Activated naive CD4-positive, alpha-beta T cell treated with anti-CD3 and anti-CD28 coated beads, Interleukin-2, amount 50 U/mL, for 24 hours (primary cell): ENCODE data around the gene C11orf98.
"Not testable (repeated sequence)": the region's sequence is repeated elsewhere in the genome, so short reads cannot be mapped to it uniquely, and the experiment has no call there.

ENCODE experiments used
- H3K27ac Mint-ChIP-seq: one replicate; pipeline ENCODE4 v1.8.0; 2021; ENCODE audit warnings: mild to moderate bottlenecking, mixed read lengths
- H3K27me3 Mint-ChIP-seq: one replicate; pipeline ENCODE4 v1.8.0; 2021; ENCODE audit warnings: mixed read lengths
- H3K36me3 Mint-ChIP-seq: one replicate; pipeline ENCODE4 v1.8.0; 2021; ENCODE audit warnings: mixed read lengths
- H3K4me1 Mint-ChIP-seq: one replicate; pipeline ENCODE4 v1.8.0; 2021; ENCODE audit warnings: mixed read lengths
- H3K4me3 Mint-ChIP-seq: one replicate; pipeline ENCODE4 v1.8.0; 2021; ENCODE audit warnings: mild to moderate bottlenecking, mixed read lengths
- H3K9me3 Mint-ChIP-seq: one replicate; pipeline ENCODE4 v1.8.0; 2021; ENCODE audit warnings: mixed read lengths

Gene C11orf98

GRCh38 chr11:62671608-62672389 is 6.8 kb upstream of the C11orf98 start, which contains the start of the genes LBHD1 and UQCC3:
Gene LBHD1, minus strand, starts transcription at chr11:62672267. Its CDS starts 2,236 bp downstream, at chr11:62670031.
Gene UQCC3, plus strand, starts transcription at chr11:62671673. Its CDS starts 73 bp downstream, at chr11:62671746.
- Mint-ChIP-seq H3K36me3 (peaks cover 11% of the 10 kb centered on the region), H3K27ac (peak within 1 kb of the TSS; percentile 96), H3K27me3 (no peaks in the 10 kb centered on the region), H3K4me1 (peaks cover 45% of the 10 kb centered on the region), H3K4me3 (peak within 1 kb of the TSS; percentile 100), H3K9me3 (no peaks in the 10 kb centered on the region)

GRCh38 chr11:62671236-62671607 is 6.2 kb upstream of the C11orf98 start:
- H3K27me3 Mint-ChIP-seq, result no peaks in the 10 kb centered on the region
- peaks cover 48% of the 10 kb centered on the region for H3K4me1 Mint-ChIP-seq
- H3K9me3 Mint-ChIP-seq, result no peaks in the 10 kb centered on the region
- H3K27ac Mint-ChIP-seq, result peak overlapping the region; percentile 96
- H3K4me3 Mint-ChIP-seq, result peak overlapping the region; percentile 100
- peaks cover 10% of the 10 kb centered on the region for H3K36me3 Mint-ChIP-seq

GRCh38 chr11:62669420-62670161 is 4.6 kb upstream of the C11orf98 start:
- Mint-ChIP-seq H3K4me3 (peak overlapping the region; percentile 100), H3K27me3 (no peaks in the 10 kb centered on the region), H3K36me3 (peaks cover 11% of the 10 kb centered on the region), H3K4me1 (peaks cover 45% of the 10 kb centered on the region), H3K27ac (peak overlapping the region; percentile 30), H3K9me3 (no peaks in the 10 kb centered on the region)

GRCh38 chr11:62667460-62667859 is 2.5 kb upstream of the C11orf98 start:
- peaks cover 53% of the 10 kb centered on the region for H3K4me1 Mint-ChIP-seq
- H3K9me3 Mint-ChIP-seq, result no peaks in the 10 kb centered on the region
- peak overlapping the region; percentile 38 for H3K27ac Mint-ChIP-seq
- peak overlapping the region; percentile 98 for H3K4me3 Mint-ChIP-seq
- no peaks in the 10 kb centered on the region for H3K27me3 Mint-ChIP-seq
- H3K36me3 Mint-ChIP-seq, result peaks cover 13% of the 10 kb centered on the region

- H3K36me3 Mint-ChIP-seq, result peaks cover 13% of the 10 kb centered on the region
- peak overlapping the region; percentile 51 for H3K27ac Mint-ChIP-seq
Observed at GRCh38 chr11:62666259-62666926, 1.4 kb upstream of the C11orf98 start.

GRCh38 chr11:62665599-62666258 is 719 bp upstream of the C11orf98 start:
- peaks cover 13% of the 10 kb centered on the region for H3K36me3 Mint-ChIP-seq
- no peaks in the 10 kb centered on the region for H3K9me3 Mint-ChIP-seq
- peak overlapping the region; percentile 95 for H3K27ac Mint-ChIP-seq
- H3K4me1 Mint-ChIP-seq, result peaks cover 39% of the 10 kb centered on the region
- no peaks in the 10 kb centered on the region for H3K27me3 Mint-ChIP-seq
- H3K4me3 Mint-ChIP-seq, result peak overlapping the region; percentile 98

More at GRCh38 chr11:62666259-62666926, 1.4 kb upstream of the C11orf98 start:
- H3K4me3 Mint-ChIP-seq, result peak overlapping the region; percentile 98
- H3K9me3 Mint-ChIP-seq, result no peaks in the 10 kb centered on the region
- peaks cover 45% of the 10 kb centered on the region for H3K4me1 Mint-ChIP-seq
- no peaks in the 10 kb centered on the region for H3K27me3 Mint-ChIP-seq

GRCh38 chr11:62664405-62665074 is 470 bp downstream of the C11orf98 start:
- Mint-ChIP-seq H3K4me1 (peaks cover 30% of the 10 kb centered on the region), H3K27me3 (no peaks in the 10 kb centered on the region), H3K36me3 (peaks cover 13% of the 10 kb centered on the region), H3K9me3 (no peaks in the 10 kb centered on the region), H3K27ac (peak overlapping the region; percentile 95), H3K4me3 (peak overlapping the region; percentile 98)

- no peaks in the 10 kb centered on the region for H3K27me3 Mint-ChIP-seq
- no peaks in the 10 kb centered on the region for H3K9me3 Mint-ChIP-seq
- no peaks in the 10 kb centered on the region for H3K36me3 Mint-ChIP-seq
- peaks cover 11% of the 10 kb centered on the region for H3K4me1 Mint-ChIP-seq
- peak overlapping the region; percentile 65 for H3K27ac Mint-ChIP-seq
- H3K4me3 Mint-ChIP-seq, result no peak overlapping the region
Observed at GRCh38 chr11:62656796-62657429, 8.1 kb downstream of the C11orf98 start.

- H3K9me3 Mint-ChIP-seq, result no peaks in the 10 kb centered on the region
- H3K27me3 Mint-ChIP-seq, result no peaks in the 10 kb centered on the region
- H3K4me3 Mint-ChIP-seq, result peak overlapping the region; percentile 57
- H3K36me3 Mint-ChIP-seq, result no peaks in the 10 kb centered on the region
- peaks cover 14% of the 10 kb centered on the region for H3K4me1 Mint-ChIP-seq
- H3K27ac Mint-ChIP-seq, result peak overlapping the region; percentile 65
Observed at GRCh38 chr11:62654297-62654696, 10.7 kb downstream of the C11orf98 start.

GRCh38 chr11:62652161-62653006 is 12.6 kb downstream of the C11orf98 start:
- Mint-ChIP-seq H3K27ac (peak overlapping the region; percentile 98), H3K27me3 (no peaks in the 10 kb centered on the region), H3K36me3 (no peaks in the 10 kb centered on the region), H3K4me1 (peaks cover 14% of the 10 kb centered on the region), H3K9me3 (no peaks in the 10 kb centered on the region), H3K4me3 (peak overlapping the region; percentile 93)

GRCh38 chr11:62650283-62650682 is 14.7 kb downstream of the C11orf98 start:
- not testable (repeated sequence) for H3K27me3 Mint-ChIP-seq, H3K27ac Mint-ChIP-seq, H3K9me3 Mint-ChIP-seq, H3K36me3 Mint-ChIP-seq, H3K4me3 Mint-ChIP-seq
- peaks cover 22% of the 10 kb centered on the region for H3K4me1 Mint-ChIP-seq

GRCh38 chr11:62649486-62649885 is 15.5 kb downstream of the C11orf98 start:
- no peaks in the 10 kb centered on the region for H3K9me3 Mint-ChIP-seq
- peaks cover 29% of the 10 kb centered on the region for H3K4me1 Mint-ChIP-seq
- H3K27me3 Mint-ChIP-seq, result no peaks in the 10 kb centered on the region

GRCh38 chr11:62648967-62649364 is 16.0 kb downstream of the C11orf98 start:
- Mint-ChIP-seq H3K27ac (no peak overlapping the region), H3K36me3 (peaks cover 4% of the 10 kb centered on the region), H3K4me3 (no peak overlapping the region), H3K4me1 (peaks cover 34% of the 10 kb centered on the region), H3K9me3 (no peaks in the 10 kb centered on the region), H3K27me3 (no peaks in the 10 kb centered on the region)

More at GRCh38 chr11:62649486-62649885, 15.5 kb downstream of the C11orf98 start:
- H3K36me3 Mint-ChIP-seq, result peaks cover 4% of the 10 kb centered on the region
- H3K27ac Mint-ChIP-seq, result no peak overlapping the region
- no peak overlapping the region for H3K4me3 Mint-ChIP-seq
